OCI-LY7 (cell line): ENCODE measurements around the gene VEZF1. TPM values are rescaled to one million over a fixed set of nuclear protein-coding genes. Genes with fewer than 3 reads are reported as not detected.

Experiments
- BruUV-seq: library from RNA; stranded (reverse); fragments of 400-500 nt; replicated peaks from 2 replicates; lab custom pipeline; 2021; lab: Mats Ljungman, UMichigan
- CTCF ChIA-PET: fragments of 300-600 bp; sonication (Branson Sonifier 250); formaldehyde crosslinking; loops from one replicate; lab custom pipeline; 2022; ENCODE audit warnings: antibody characterized with exemption; ENCODE audit not compliant: unreplicated experiment; lab: Charles Lee
- POLR2A ChIA-PET: fragments of 300-600 bp; sonication (Branson Sonifier 250); formaldehyde crosslinking; loops from one replicate; lab custom pipeline; 2022; ENCODE audit warnings: antibody characterized with exemption; lab: Charles Lee
- DNase-seq: peaks from one replicate; pipeline ENCODE4 v3.0.0-alpha.2; 2015; ENCODE audit warnings: low spot score
- H2AFZ ChIP-seq: fragments of 200-600 bp; sonication (generic), shearing (Covaris generic); 2 replicates; pipeline ENCODE4 v1.6.1; 2014; ENCODE audit warnings: mild to moderate bottlenecking, antibody characterized with exemption, low read length, moderate library complexity
- H3K27ac ChIP-seq: fragments of 200-600 bp; sonication (generic); 2 replicates; pipeline ENCODE4 v1.5.1; 2014; ENCODE audit warnings: mixed run types, low read depth, mild to moderate bottlenecking, moderate library complexity, low read length, inconsistent platforms; ENCODE audit not compliant: poor library complexity, severe bottlenecking
- H3K36me3 ChIP-seq: fragments of 200-600 bp; sonication (generic); 2 replicates; pipeline ENCODE4 v1.6.1; 2014; ENCODE audit warnings: mild to moderate bottlenecking, antibody characterized with exemption, low read length, moderate library complexity, mixed read lengths; ENCODE audit not compliant: insufficient read depth
- H3K4me1 ChIP-seq: fragments of 200-600 bp; sonication (generic); 2 replicates; pipeline ENCODE4 v1.5.1; 2014; ENCODE audit warnings: mild to moderate bottlenecking, low read length; ENCODE audit not compliant: insufficient read depth, poor library complexity, severe bottlenecking
- H3K4me2 ChIP-seq: fragments of 200-600 bp; sonication (generic); 2 replicates; pipeline ENCODE4 v1.6.1; 2014; ENCODE audit warnings: mild to moderate bottlenecking, low read length
- H3K4me3 ChIP-seq: fragments of 200-600 bp; sonication (generic); 2 replicates; pipeline ENCODE4 v1.5.1; 2014; ENCODE audit warnings: mild to moderate bottlenecking, low read depth, low read length; ENCODE audit not compliant: poor library complexity, severe bottlenecking
- H3K79me2 ChIP-seq: fragments of 200-600 bp; sonication (generic); 2 replicates; pipeline ENCODE4 v1.6.1; 2016; ENCODE audit warnings: low read depth, mild to moderate bottlenecking, low read length, moderate library complexity, mixed read lengths; ENCODE audit not compliant: insufficient read depth
- H3K9me2 ChIP-seq: fragments of 200-600 bp; sonication (generic); 2 replicates; pipeline ENCODE4 v1.6.1; 2016; ENCODE audit warnings: mild to moderate bottlenecking, low read length, mixed read lengths; ENCODE audit not compliant: insufficient read depth
- H3K9me3 ChIP-seq: fragments of 200-600 bp; sonication (generic); 2 replicates; pipeline ENCODE4 v1.6.1; 2014; ENCODE audit warnings: mild to moderate bottlenecking, mixed run types, low read length, mixed read lengths
- H4K20me1 ChIP-seq: fragments of 200-600 bp; sonication (generic); 2 replicates; pipeline ENCODE4 v1.6.1; 2014; ENCODE audit warnings: mild to moderate bottlenecking, antibody characterized with exemption, low read length, moderate library complexity, mixed read lengths; ENCODE audit not compliant: insufficient read depth
- CTCF ChIP-seq: fragments of 200-600 bp; sonication (generic); conservative IDR thresholded peaks from 2 replicates; pipeline ENCODE4 v1.5.1; 2014; ENCODE audit warnings: mild to moderate bottlenecking, antibody characterized with exemption, low read length, moderate library complexity, mixed read lengths
- EZH2phosphoT487 ChIP-seq: fragments of 200-600 bp; sonication (generic); IDR thresholded peaks from 2 replicates; pipeline ENCODE4 v1.6.1; 2018; ENCODE audit warnings: low read depth, borderline replicate concordance, mild to moderate bottlenecking, mixed run types, antibody characterized with exemption, low read length, moderate library complexity, mixed read lengths
- intact Hi-C: fragments of 100-400 bp; cut with micrococcal nuclease; formaldehyde crosslinking; loops from one replicate; pipeline ENCODE4 v1.10.0; 2022; ENCODE audit not compliant: unreplicated experiment
- total RNA-seq, 2 experiments: library from RNA; depleted of rRNA in 1 of 2; stranded (reverse); fragments of >200 nt in 1 of 2; shearing (Covaris generic) in 1 of 2; gene quantifications; 2 replicates each; pipeline ENCODE4 v1.2.3, GENCODE V29; 2014 to 2022

Gene VEZF1
- total RNA-seq, 2 experiments from 2014 or later: 22.6 to 35.4 TPM

GRCh38 chr17:58005031-58005727 lies 17.1 kb upstream of the VEZF1 start:
- peak overlapping the region; percentile 96 for H3K4me3 ChIP-seq

DNA sequence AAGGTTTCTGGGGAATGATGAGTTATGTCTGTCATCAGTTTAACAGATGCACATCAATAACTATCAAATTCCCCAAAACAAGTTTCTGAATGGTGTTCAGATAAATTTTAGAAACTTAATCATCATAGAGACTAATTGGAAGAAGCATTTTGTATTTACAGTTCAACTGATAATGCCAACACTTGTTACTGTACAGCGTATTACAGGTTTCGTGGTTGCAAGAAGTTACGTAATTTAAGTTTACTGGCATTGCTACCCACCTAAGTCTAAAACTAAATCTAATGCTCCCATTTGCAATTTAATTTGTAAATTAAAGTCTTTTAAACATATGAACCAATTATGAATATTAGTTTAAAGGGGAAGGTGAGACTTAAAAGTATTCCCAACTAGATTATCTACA lies 16.0 kb upstream of the VEZF1 start:
- Histone ChIP-seq H3K27ac (peak overlapping the region; percentile 2), H3K36me3 (peaks cover 79% of the 10 kb centered on the region), H3K79me2 (peaks cover 91% of the 10 kb centered on the region), H3K4me1 (peaks cover 69% of the 10 kb centered on the region), H3K9me3 (no peaks in the 10 kb centered on the region), H3K9me2 (no peaks in the 10 kb centered on the region), H3K4me3 (peak overlapping the region; percentile 96), H3K4me2 (peak overlapping the region; percentile 83), H2AFZ (no peak overlapping the region), H4K20me1 (peaks cover 68% of the 10 kb centered on the region)
- CTCF ChIA-PET: no interaction called here
- POLR2A ChIA-PET: no interaction called here
- intact Hi-C loops: loop anchor here (10.0 kb wide), 1 partner anchor 449 kb away; no protein-coding TSS in a partner anchor
- BruUV-seq: no TSS peak
- DNase-seq: no peak
- TF ChIP-seq EZH2phosphoT487 (no peak), CTCF (no peak)

More at GRCh38 chr17:58005031-58005727, 17.1 kb upstream of the VEZF1 start:
- Histone ChIP-seq H3K9me3 (no peaks in the 10 kb centered on the region), H3K27ac (peak overlapping the region; percentile 89), H3K79me2 (peaks cover 81% of the 10 kb centered on the region), H3K4me1 (peaks cover 62% of the 10 kb centered on the region), H2AFZ (no peak overlapping the region), H3K4me2 (peak overlapping the region; percentile 83), H3K36me3 (peaks cover 68% of the 10 kb centered on the region), H4K20me1 (peaks cover 58% of the 10 kb centered on the region), H3K9me2 (no peaks in the 10 kb centered on the region)
- intact Hi-C loops: loop anchor here (10.0 kb wide), 1 partner anchor 450 kb away; no protein-coding TSS in a partner anchor
- no peak for TF ChIP-seq EZH2phosphoT487
- no peak for TF ChIP-seq CTCF
- DNase-seq: no peak
- POLR2A ChIA-PET: interaction anchor here (1.4 kb wide), 1 partner anchor 11 kb away, joined by 6 read pairs; no protein-coding TSS in a partner anchor
- TSS peak; percentile 42 for BruUV-seq
- CTCF ChIA-PET: no interaction called here

DNA sequence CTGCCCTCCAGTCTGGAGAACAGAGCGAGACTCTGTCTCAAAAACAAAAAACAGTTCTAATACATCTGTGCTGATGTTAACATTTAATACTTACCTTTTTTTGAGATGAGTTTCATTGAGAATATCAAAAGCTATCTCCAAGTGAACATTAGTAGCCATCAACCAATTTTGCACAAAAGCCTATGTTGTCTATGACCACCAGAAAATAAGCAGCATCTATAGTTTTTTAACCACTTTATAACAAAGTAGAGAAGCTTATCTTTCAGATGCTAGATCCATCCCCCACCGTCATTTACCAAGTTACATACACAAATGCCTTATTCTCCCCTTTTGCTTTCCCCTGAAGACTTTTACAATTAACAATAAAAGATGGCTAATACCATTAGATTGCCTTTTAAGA lies 14.9 kb upstream of the VEZF1 start:
- Histone ChIP-seq H3K9me2 (no peaks in the 10 kb centered on the region), H3K4me2 (peak overlapping the region; percentile 83), H3K4me3 (peak overlapping the region; percentile 96), H3K27ac (no peak overlapping the region), H2AFZ (no peak overlapping the region), H3K79me2 (peaks cover 88% of the 10 kb centered on the region), H4K20me1 (peaks cover 75% of the 10 kb centered on the region), H3K4me1 (peaks cover 62% of the 10 kb centered on the region), H3K36me3 (peaks cover 90% of the 10 kb centered on the region), H3K9me3 (no peaks in the 10 kb centered on the region)
- DNase-seq: no peak
- BruUV-seq: no TSS peak
- intact Hi-C loops: loop anchor here (10.0 kb wide), 1 partner anchor 448 kb away; no protein-coding TSS in a partner anchor
- ChIA-PET POLR2A (interaction anchor here (1.9 kb wide), 1 partner anchor 17 kb away, joined by 7 read pairs; no protein-coding TSS in a partner anchor), CTCF (no interaction called here)
- no peak for TF ChIP-seq CTCF
- no peak for TF ChIP-seq EZH2phosphoT487
